Body of pancreas (tissue), 4 donors: ENCODE data around the gene LETMD1.

ENCODE experiments used
- CTCF ChIP-seq, 7 experiments: fragments of 450-650 bp in 4 of 7; fragments of 200-600 bp in 3 of 7; sonication (generic) in 3 of 7; IDR thresholded peaks; one replicate each; pipeline ENCODE4 v1.5.1; 2016 to 2019; ENCODE audit warnings: antibody characterized with exemption in 7 of 7
- POLR2A ChIP-seq, 3 donors: fragments of 450-650 bp; IDR thresholded peaks; one replicate each; pipeline ENCODE4 v1.6.1; 2016; ENCODE audit warnings: antibody characterized with exemption in 3 of 3, mild to moderate bottlenecking in 2 of 3

GRCh38 chr12:51090705-51091229, 42.6 kb downstream of the LETMD1 start:
- TF ChIP-seq CTCF (IDR thresholded peaks at IDR 0.05) (no peak), POLR2A (IDR thresholded peaks at IDR 0.05) (no peak)
